ENCODE results near the gene DAZAP1.

- TF ChIP-seq CTCF (IDR thresholded peaks at IDR 0.05) (no peak), POLR2A (IDR thresholded peaks at IDR 0.05) (no peak)
These were observed 62.1 kb downstream of the DAZAP1 start for GRCh38 chr19:1469255-1470054.

All from ovary (tissue), 3 donors.